Activated CD8-positive, alpha-beta memory T cell treated with anti-CD3 and anti-CD28 coated beads for 1 hour (primary cell): ENCODE data around the gene C19orf25.
A peak's percentile ranks its signal among the peaks of the same experiment; 100 is the strongest.
"Not testable (repeated sequence)": the region's sequence is repeated elsewhere in the genome, so short reads cannot be mapped to it uniquely, and the experiment has no call there.

ENCODE experiments used
- DNase-seq, 2 donors: peaks; one replicate each; pipeline ENCODE4 v3.0.0-alpha.2; 2020; ENCODE audit warnings: low read depth in 1 of 2; ENCODE audit errors: extremely low read depth in 1 of 2

C19orf25 gene

DNA sequence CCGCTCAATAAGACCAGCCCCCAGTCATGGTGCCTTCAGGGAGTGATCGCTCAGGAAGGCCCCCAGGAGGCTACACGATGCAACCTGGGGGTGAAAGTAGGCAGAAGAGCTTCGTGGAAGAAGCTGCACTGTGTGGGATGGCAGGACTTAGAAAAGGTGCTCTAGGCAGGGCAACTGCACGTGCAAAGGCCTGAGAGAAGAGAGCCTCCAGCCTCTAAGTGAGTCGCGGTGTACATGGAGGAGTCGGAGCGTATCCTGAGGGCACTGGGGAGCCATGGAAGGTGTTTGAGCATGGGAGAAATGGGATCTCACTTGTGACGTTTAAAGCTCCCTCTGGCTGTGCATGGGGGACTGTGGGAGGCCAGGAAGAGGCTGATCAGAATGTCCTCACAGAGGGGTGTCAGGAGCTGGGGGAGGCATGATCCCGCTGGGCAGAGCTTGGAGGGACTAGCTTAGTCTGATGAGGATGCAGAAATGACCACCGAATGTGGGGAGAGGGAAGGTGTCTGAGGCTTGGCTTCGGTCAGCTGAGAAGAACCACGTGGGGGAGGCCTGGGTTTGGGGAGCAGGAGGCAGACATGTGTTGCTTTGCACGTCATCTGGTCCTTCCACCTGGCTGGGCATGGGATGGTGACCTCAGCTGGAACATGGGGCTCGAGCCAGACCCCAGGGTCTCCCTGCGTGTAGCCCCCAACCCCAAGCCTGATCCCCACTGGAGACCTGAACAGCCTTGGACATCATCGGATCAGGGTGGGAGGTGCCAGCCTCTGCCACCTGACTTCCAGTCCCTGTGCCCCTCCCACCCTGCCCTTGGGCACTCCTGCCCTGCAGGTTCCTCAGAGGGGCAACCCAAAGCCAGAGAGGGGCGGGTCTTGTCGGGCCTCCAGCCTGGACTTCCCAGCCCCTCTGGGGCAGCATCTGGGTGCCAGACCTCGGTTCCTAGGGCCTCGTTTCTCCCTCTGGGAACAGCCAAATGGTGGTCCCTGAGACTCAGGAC is 28.0 kb downstream of the C19orf25 start:
- DNase-seq: no peak

DNA sequence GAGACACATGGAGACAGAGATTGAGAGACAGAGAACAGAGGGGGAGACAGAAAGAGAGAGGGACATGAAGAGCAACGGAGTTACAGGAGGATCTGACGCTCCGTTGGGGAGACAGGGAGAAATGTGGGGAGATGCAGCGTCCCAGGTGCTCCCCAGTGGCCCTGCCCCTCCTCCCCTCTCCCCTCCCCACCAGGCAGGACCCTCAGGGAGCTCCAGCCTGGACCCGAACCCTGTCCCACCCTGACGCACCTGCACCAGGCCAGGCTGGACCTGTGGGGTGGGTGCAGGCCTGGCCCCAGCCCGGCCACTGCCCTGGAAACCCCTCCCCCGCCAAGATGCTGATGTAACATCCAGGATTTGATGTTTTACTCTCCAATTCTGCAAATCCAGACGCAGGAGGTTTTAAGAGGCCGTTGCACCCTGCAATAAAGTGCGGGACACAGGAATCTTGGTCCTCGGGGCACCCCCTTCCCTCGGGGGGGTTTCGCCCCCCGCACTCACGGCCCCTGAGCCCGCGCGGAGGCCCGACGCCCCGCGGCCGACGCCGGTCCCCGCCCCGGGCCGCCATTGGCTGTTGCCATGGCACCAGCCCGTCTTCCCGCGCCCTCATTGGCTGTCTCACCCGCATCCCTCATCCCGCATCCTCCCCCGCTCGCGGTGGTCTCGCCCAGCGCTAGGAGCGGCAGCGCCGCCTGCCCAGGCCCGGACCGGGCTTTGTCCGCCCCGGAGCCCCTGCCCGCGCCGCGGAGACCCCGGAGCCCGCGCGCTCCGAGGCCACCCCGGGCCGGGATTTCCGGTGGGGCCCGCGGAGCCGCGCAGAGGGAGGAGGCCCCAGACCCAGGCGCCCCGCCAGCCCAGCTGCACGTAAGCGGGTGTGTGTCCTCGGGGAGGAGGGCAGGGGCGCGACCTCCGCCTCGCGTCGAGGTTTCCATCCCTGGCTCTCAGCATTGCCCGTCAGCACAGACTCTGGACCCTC is 29.3 kb downstream of the C19orf25 start, which contains the start of gene APC2:
Gene APC2 (plus strand): TSS at position 655 of the 976 bp plus-strand sequence. CDS start 2,881 bp downstream, outside the sequence.
- DNase-seq: no peak

DNA sequence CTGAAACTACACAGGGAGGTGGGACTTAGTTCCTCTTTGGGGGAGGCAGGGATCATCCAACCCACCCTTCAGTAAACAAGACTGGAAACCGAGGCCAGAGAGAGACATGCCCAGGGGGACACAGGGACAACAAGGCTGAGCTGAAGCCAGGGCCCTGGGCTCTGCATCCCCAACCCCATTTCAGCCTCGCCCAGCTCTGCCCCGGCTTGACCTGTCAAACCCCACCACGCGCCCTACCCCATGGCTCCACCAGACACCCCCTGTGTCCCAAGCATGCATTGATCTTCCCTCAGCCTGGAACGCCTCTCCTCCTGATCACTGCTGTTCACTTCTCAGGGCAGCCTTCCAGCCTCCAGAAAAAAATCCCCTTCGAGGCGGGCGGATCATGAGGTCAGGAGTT is 31.1 kb downstream of the C19orf25 start:
- no peak for DNase-seq

DNA sequence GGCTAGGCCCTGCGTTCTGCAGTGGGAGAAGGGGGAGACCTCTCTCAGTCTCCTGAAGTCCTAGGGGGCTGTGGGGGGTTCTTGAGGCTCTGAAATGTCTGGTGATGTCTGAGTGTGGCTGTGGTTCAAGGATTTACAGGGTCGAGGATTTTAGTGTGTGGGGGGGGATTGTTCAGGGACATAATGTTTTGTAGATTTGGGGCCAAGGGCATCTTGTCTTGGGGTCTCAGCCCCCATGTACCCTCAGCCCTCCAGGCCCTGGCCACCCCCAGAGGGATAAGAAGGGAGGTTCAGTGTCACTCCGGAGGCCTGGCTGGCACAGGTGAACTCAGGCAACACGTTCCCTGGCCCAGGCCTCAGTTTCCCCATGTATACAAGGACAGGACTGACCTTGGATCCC is 31.5 kb downstream of the C19orf25 start:
- no peak for DNase-seq

DNA sequence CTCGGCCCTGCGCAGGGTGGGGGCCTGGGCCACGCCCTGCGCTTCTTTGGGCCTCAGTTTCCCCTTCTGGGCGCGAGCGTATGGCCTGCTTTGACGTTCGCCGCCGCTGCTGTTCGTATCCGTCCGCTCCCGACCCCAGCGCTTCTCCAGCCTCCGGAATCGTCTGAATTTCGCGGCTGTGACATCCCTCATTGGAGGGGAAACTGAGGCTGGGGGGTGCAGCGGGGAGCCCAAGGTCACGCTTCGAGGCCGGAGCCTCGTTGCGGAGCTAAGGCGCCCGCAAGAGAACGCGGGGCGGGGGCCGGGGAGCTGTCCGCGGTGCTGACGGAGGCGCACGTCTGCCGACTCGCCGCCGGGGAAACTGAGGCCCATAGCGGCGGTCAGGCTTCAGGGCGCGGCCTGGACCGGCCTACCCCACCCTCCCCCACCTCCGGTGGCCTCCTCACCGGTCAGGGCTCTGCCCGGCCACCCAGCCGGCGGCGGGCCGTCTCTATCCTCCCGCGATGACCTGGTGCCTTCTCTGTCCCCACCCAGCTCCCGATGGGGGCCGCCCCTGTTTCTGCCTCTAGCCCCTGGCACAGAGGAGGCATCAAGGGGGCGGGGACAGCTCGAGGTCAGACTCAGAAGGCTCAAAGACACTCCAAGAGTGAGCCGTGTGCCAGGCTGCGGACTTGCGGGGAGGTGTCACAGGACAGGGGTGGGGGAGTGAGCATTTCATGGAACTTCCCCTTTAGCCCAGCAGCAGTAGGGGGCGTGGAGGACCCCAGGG is 32.1 kb downstream of the C19orf25 start:
- no peak for DNase-seq

DNA sequence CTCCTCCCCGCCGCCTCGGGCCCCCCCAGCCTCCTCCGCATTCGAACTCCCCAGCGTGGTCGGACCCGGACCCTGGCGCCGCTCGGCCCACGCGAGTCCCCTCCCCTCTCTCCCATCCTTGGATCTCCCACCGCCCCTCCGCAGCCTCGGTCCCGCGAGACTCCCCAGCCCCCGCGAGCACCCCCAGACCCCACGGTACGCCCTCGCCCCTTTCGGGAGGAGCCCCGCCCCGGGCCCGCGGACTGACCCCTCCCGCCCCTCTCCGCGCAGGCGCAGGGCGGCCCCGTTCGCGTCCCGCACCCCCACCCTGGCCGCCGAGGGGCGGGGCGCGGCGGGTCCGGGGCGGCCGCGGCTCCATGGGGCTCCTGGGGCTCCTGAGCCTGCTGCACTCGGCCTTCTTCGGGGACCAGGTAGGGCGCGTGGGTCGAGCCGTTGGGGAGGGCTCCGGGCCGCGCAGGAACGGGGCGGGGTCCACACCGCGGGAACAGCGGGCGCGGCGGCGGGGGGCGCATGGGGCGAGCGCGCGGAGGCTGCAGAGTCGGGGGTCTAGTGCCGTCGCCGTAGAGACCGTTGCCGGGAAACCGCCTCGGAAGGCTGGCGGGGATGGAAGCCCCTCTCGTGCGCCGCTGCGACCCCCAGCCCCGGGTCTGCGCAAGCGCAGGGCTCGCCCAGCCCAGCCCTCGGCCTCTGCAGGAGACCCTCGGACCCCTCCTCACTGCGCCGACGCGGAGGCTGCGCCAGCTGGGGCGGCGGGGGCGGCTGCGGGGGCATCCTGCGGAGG is 32.9 kb downstream of the C19orf25 start:
- no peak for DNase-seq

DNA sequence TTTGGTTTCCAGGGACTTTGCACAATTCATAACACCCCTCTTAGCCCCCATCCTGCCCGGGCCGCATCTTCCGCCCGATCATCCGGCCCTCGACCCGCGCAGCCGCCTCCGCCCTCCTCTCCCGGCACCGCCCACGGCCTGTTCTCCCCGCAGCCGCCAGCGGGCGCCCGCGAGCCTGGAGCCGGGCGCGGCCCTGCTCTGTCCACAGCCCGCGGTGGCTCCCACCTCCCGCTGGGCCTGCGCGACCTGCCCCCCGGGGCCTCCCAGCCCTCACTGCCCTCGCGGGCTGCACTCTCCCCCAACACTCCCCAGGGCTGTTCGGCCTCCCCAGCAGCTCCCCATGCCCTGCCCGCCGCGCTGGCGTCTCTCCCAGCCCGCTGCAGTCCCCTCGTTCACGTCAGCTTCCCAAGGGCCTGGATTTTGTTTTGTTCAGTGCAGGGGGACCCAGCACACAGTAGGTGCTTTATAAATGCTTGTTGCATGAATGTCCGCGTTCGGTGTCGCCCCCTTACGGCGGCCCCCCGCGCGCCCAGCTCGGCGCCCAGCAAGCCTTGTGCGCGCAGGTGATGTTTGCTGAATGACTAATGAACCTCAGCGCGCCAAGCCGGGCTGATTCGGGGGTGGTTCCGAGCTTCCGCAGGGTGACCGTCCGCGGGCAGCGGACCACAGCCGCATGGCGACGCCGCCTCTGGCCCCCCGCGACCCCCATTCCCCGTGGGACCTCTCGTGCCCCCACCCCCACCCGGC is 33.7 kb downstream of the C19orf25 start:
- peak; percentile 34 to 57 for DNase-seq

DNA sequence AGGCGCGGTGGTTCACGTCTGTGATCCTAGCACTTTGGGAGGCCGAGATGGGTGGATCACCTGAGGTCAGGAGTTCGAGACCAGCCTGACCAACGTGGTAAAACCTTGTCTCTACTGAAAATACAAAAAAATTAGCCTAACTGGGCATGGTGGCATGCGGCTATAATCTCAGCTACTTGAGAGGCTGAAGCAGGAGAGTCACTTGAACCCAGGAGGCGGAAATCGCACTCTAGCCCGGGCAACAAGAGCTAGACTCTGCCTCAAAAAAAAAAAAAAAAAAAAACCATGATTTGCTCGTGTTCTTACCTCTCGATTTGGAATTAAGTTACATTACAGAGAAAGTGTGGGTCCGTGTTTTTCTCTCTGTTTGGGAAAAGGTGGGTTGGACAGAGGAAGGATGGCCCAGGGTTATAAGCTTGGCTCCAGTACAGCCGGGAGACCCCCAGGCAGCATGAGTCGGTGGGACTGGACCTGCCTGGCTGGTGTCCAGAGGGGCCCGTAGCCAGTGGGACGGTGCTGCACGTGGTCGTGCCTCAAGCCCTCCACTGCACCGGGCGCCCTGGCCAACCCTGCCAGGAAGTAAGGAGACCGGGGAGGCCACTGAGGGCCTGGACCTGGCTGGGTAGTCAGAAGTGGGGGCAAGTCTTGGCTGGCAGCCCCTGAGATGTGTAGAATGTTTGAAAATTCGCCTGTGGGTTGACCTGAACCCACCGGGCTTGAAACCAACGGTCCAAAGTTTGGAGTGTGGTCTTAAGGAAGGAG is 37.2 kb downstream of the C19orf25 start:
- no peak for DNase-seq

DNA sequence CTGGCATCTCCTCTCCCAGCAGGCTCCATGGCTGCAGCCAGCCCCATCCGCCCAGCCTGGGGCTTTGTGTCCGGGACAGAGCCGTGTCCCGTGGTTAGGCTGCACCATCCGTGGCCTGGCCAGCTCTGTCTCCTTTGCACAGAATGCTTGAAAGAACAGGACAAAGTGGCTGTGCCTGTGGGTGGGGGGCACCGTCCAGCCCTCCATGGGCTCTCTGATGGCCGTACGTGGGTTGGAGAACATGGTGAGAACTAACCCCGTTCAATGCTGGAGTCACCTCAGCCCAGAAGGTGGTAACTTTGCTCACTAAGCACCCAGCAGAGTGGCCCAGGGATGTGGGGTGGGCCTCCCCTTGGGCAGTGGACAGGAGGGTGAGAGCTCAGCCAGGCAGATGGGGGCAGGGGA is 38.0 kb downstream of the C19orf25 start:
- DNase-seq: no peak

DNA sequence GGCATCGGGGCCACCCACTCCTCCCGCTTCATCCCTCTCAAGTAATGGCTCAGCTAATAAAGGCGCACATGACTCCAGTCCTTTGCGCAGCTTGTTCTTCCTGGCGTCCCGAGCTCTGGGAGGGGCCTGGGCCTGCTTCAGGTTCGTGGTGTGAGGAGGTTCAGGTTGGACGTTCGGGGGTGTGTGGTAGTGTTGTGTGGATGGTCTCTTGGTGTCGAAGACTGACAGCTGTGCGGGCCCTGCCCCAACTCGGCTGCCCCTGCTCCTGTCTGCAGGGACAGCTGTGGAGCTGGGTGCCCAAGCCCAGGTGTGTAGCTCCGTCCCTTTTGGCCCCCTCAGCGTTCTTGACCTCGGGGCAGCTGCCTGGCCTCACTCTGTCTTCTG is 38.6 kb downstream of the C19orf25 start:
- no peak for DNase-seq

DNA sequence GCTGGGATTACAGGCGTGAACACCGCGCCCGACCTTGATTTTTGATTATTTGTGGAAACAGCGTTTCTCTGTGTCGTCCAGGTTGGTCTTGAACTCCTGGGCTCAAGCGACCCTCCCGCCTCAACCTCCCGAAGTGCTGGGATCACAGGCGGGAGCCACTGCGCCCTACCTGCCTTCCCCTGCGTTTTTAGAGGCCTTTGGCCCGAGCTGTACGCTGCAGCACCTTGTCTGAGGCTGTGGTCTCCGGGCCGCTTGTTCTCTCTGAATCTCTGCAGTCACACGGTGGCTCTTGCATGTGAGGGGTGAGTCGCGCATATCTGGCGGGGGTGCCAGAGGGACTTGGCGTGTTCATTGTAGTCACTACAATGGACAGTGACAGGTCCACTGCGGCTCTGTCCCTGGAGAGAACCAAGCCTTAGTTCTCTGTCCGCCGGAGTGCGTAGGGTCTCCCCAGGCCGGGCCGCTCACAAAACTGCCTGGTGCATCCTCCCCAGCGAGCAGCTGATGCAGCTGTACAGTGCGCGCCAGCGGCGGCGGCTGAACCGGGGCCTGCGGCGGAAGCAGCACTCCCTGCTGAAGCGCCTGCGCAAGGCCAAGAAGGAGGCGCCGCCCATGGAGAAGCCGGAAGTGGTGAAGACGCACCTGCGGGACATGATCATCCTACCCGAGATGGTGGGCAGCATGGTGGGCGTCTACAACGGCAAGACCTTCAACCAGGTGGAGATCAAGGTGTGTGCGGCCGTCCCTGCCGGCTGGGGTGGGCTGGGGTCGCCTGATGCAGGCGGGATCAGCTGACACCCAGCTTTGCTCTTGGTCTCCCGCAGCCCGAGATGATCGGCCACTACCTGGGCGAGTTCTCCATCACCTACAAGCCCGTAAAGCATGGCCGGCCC is 39.2 kb downstream of the C19orf25 start:
- DNase-seq: not testable (repeated sequence)

DNA sequence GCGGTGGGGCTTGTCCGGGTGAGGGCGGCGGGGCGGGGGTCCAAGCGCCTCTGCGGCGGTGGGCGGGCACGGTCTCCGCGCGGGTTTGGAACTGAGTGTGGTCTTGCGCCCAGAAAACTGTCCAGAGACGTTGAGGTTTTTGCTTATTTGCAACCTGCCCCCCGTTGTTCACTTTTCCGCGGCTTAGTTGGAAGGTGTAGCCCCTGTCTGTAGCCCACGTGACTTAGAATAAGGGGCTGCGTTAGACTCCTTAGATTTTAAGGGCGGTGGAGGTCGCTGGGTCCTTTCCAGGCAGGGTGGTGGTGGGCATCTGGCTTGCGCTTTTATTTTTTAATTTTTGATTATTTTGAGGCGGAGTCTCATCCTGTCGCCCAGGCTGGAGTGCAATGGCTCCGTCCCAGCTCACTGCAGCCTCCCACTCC is 40.1 kb downstream of the C19orf25 start:
- DNase-seq: no peak

DNA sequence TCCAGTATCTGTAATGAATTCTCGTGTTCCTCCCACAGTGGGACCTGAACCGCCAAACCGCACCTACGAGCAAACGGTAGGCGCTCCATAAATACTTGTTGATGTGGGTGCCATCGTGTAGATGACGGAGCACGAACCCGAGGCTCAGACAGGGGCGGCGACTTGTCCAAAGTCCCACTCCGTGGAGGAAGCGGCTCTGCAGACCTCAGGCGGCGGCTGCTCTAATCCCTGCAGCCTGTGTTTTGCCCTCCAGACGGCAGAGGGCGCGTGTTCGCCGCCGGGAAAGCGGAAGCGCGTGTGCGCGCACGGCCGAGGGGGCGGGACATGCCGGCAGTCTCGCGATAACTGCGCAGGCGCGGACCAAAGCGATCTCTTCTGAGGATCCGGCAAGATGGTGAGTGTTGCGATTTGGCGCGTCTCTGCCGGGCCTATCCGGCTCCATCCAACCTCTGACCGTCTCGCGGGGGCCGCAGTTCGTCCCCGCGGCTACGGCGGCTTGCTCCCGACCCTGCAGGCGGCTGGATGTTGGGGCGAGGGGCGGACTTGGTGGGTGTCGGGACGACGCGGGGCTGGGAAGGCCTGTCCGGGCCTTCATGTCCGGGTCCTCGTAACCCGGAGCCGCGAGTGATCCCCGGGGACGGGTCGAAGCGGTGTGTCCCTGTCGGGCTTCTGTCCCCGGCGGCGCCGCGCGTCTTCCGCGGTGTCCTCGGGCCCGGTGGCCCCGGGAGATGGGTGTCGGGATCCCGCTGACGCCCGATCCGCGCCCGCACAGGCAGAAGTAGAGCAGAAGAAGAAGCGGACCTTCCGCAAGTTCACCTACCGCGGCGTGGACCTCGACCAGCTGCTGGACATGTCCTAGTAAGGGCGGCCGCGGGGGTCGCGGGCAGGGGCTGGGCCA is 40.7 kb downstream of the C19orf25 start, which contains the start of gene RPS15:
Gene RPS15 (plus strand): TSS at position 362 of the 898 bp plus-strand sequence. CDS start 30 bp downstream, at position 392.
- peak; percentile 89 to 96 for DNase-seq

DNA sequence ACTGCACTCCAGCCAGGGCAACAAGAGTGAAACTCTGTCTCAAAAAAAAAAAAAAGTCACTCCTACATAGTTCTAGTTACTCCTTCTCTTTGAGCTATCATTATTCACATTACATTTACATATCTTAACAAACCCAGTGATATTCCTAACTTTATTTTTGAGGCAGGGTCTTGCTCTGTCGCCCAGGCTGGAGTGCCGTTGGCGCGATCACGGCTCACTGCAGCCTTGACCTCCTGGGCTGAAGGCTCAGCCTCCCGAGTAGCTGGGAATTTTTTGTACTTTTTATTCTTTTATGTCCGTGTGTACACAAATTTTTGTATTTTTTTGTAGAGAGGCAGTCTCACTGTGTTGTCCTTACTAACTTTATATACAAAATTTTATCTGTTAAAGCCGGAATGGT is 41.4 kb downstream of the C19orf25 start:
- no peak for DNase-seq

DNA sequence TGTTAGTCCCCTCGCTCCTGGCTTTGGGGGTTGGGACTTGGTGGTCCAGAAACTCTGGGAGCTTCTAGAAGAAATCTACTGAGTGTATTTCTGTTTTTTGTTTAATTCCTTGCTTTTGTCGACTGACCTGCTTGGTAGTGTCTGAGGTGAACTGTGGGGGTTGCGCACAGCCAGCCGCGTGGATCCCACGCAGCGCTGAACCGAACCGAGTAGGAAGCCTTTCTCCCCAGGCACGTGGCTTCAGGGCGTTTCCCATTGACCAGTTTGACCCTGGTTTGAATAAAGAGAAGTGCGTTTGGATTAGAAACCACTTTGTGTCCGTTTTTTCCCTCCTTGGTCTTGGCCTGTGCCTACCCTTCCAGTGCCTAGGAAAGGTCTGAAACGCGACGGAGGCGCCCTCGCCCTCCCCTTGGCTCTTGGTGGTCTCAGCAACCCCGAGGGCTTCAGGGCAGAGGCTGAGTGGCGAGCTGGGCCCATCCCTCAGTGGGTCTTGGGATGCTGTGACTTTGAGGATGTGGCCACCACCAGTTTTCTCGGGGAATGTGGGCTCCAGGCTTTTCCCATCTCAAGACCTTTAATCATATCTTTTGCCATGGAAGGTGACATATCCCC is 43.5 kb downstream of the C19orf25 start:
- DNase-seq: no peak

DNA sequence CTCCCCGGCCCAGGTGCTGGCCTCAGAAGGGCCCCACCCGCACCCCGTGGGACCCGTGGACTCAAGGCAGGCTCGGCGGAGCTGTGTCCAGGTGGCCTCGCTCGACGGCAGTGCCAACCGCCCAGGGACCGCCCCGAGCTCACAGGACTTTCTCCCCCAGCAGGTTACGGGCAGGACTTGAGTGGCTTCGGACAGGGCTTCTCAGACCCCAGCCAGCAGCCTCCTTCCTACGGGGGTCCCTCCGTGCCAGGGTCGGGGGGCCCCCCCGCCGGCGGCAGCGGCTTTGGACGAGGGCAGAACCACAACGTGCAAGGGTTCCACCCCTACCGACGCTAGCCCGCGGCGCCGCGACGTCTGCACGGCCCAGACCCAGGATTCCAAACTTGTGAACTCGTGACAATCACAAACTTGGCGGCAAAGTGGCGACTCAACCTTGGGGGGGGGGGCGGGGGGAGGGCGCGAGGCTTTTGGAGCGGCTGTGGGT is 44.4 kb downstream of the C19orf25 start:
- no peak for DNase-seq
